Measurements from ENCODE around the gene CXXC5.

- no peak for TF ChIP-seq CTCF (IDR thresholded peaks at IDR 0.05)
- no peak for TF ChIP-seq POLR2A (IDR thresholded peaks at IDR 0.05)
- TF ChIP-seq EP300 (IDR thresholded peaks at IDR 0.05; ENCODE audit: low read depth) = no peak
Observed at GRCh38 chr5:139677736-139678613, 29.8 kb downstream of the CXXC5 start.
